Activated naive CD8-positive, alpha-beta T cell treated with anti-CD3 and anti-CD28 coated beads for 36 hours (primary cell): ENCODE data around the gene CEP290. TPM values are rescaled to one million over a fixed set of nuclear protein-coding genes. Genes with fewer than 3 reads are reported as not detected.

ENCODE experiments used
- DNase-seq: peaks from one replicate; pipeline ENCODE4 v3.0.0; 2021
- H3K27ac Mint-ChIP-seq: one replicate; pipeline ENCODE4 v1.8.0; 2022; ENCODE audit warnings: mild to moderate bottlenecking, moderate library complexity, mixed read lengths
- H3K27me3 Mint-ChIP-seq: one replicate; pipeline ENCODE4 v1.8.0; 2022; ENCODE audit warnings: mild to moderate bottlenecking, mixed read lengths
- H3K36me3 Mint-ChIP-seq: one replicate; pipeline ENCODE4 v1.8.0; 2021; ENCODE audit warnings: mild to moderate bottlenecking, mixed read lengths
- H3K4me1 Mint-ChIP-seq: one replicate; pipeline ENCODE4 v1.8.0; 2021; ENCODE audit warnings: mixed read lengths
- H3K4me3 Mint-ChIP-seq: one replicate; pipeline ENCODE4 v1.8.0; 2022; ENCODE audit warnings: mild to moderate bottlenecking, moderate library complexity, mixed read lengths
- H3K9me3 Mint-ChIP-seq: one replicate; pipeline ENCODE4 v1.8.0; 2022; ENCODE audit warnings: mixed read lengths
- total RNA-seq, 2 experiments: library from RNA; stranded (reverse); gene quantifications; one replicate each; pipeline ENCODE4 v1.2.3, GENCODE V29; 2021

The CEP290 gene
- total RNA-seq = 10 to 100 TPM; 13.3 TPM

GRCh38 chr12:88141774-88142609 lies at the start of gene CEP290, which contains the start of gene TMTC3:
Gene CEP290, minus strand, starts transcription at chr12:88142088. Its CDS starts 781 bp downstream, at chr12:88141307.
Gene TMTC3, plus strand, starts transcription at chr12:88142307. Its CDS starts 6,009 bp downstream, at chr12:88148316.
- Mint-ChIP-seq H3K27ac (peak within 1 kb of the TSS; percentile 95), H3K4me1 (peaks cover 35% of the 10 kb centered on the region), H3K4me3 (peak within 1 kb of the TSS; percentile 94), H3K36me3 (peaks cover 17% of the 10 kb centered on the region), H3K27me3 (no peaks in the 10 kb centered on the region), H3K9me3 (no peaks in the 10 kb centered on the region)
- peak; percentile 89 for DNase-seq

- no peak overlapping the region for H3K27ac Mint-ChIP-seq
- H3K36me3 Mint-ChIP-seq = peaks cover 22% of the 10 kb centered on the region
- no peak for DNase-seq
- H3K4me1 Mint-ChIP-seq = no peaks in the 10 kb centered on the region
- no peaks in the 10 kb centered on the region for H3K9me3 Mint-ChIP-seq
- no peaks in the 10 kb centered on the region for H3K27me3 Mint-ChIP-seq
- H3K4me3 Mint-ChIP-seq = no peak overlapping the region
These were observed 46.3 kb upstream of the CEP290 start for GRCh38 chr12:88188180-88188579.

GRCh38 chr12:88187571-88187970 lies 45.7 kb upstream of the CEP290 start:
- DNase-seq = no peak
- Mint-ChIP-seq H3K27me3 (no peaks in the 10 kb centered on the region), H3K4me3 (no peak overlapping the region), H3K36me3 (peaks cover 25% of the 10 kb centered on the region), H3K4me1 (no peaks in the 10 kb centered on the region), H3K27ac (no peak overlapping the region), H3K9me3 (no peaks in the 10 kb centered on the region)

- H3K4me1 Mint-ChIP-seq = no peaks in the 10 kb centered on the region
- no peak for DNase-seq
- H3K9me3 Mint-ChIP-seq = no peaks in the 10 kb centered on the region
- H3K27me3 Mint-ChIP-seq = no peaks in the 10 kb centered on the region
- H3K4me3 Mint-ChIP-seq = no peak overlapping the region
- no peak overlapping the region for H3K27ac Mint-ChIP-seq
- peaks cover 39% of the 10 kb centered on the region for H3K36me3 Mint-ChIP-seq
These were observed 44.1 kb upstream of the CEP290 start for GRCh38 chr12:88185988-88186387.

DNA sequence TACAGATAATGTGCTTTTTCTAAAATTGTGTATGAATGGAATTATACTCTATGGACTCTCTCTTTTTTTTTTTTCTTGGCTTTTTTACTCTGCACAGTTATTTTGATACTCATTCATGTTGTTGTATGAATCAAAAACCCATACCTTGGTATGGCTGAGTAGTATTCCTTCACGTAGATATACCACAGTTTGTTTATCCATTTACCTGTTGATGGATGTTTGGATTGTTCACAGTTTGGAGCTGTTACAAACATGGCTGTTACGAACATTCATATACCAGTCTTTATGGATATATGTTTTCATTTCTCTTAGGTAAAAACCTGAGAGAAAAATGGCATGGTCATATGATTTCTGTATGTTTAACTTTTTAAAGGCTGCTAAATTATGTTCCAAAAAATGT lies 43.4 kb upstream of the CEP290 start:
- no peaks in the 10 kb centered on the region for H3K27me3 Mint-ChIP-seq
- H3K4me1 Mint-ChIP-seq = no peaks in the 10 kb centered on the region
- peaks cover 46% of the 10 kb centered on the region for H3K36me3 Mint-ChIP-seq
- no peak overlapping the region for H3K4me3 Mint-ChIP-seq
- no peak overlapping the region for H3K27ac Mint-ChIP-seq
- DNase-seq = no peak
- no peaks in the 10 kb centered on the region for H3K9me3 Mint-ChIP-seq

- peaks cover 57% of the 10 kb centered on the region for H3K36me3 Mint-ChIP-seq
These were observed 42.3 kb upstream of the CEP290 start for GRCh38 chr12:88184196-88184595.

DNA sequence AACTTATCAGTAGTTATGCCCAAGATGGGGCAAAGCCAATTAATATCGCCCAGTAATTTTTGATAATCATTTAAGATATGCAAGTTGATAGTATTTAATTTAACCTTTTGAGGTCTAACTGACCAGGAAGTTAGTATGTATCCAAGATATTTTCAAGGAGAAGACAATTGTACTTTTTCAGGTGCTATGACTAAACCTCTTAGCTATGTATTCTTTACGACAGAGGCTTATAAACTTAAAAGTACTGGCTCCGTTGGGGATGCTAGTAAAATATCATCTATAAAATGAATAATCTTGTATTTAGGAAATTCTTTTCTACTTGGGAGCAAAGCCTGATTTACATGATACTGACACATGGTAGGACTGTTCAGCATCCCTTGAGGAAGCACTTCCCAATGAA lies 40.5 kb upstream of the CEP290 start:
- no peak overlapping the region for H3K4me3 Mint-ChIP-seq
- H3K27me3 Mint-ChIP-seq = no peaks in the 10 kb centered on the region
- H3K9me3 Mint-ChIP-seq = no peaks in the 10 kb centered on the region
- H3K4me1 Mint-ChIP-seq = no peaks in the 10 kb centered on the region
- H3K36me3 Mint-ChIP-seq = peaks cover 61% of the 10 kb centered on the region
- DNase-seq = no peak
- no peak overlapping the region for H3K27ac Mint-ChIP-seq

More at GRCh38 chr12:88184196-88184595, 42.3 kb upstream of the CEP290 start:
- H3K9me3 Mint-ChIP-seq = no peaks in the 10 kb centered on the region
- no peaks in the 10 kb centered on the region for H3K27me3 Mint-ChIP-seq
- DNase-seq = no peak
- no peak overlapping the region for H3K27ac Mint-ChIP-seq
- no peaks in the 10 kb centered on the region for H3K4me1 Mint-ChIP-seq
- no peak overlapping the region for H3K4me3 Mint-ChIP-seq

GRCh38 chr12:88181881-88182280 lies 40.0 kb upstream of the CEP290 start:
- H3K36me3 Mint-ChIP-seq = peaks cover 64% of the 10 kb centered on the region
- H3K27me3 Mint-ChIP-seq = no peaks in the 10 kb centered on the region
- H3K4me1 Mint-ChIP-seq = no peaks in the 10 kb centered on the region
- H3K9me3 Mint-ChIP-seq = no peaks in the 10 kb centered on the region
- no peak for DNase-seq
- H3K27ac Mint-ChIP-seq = no peak overlapping the region
- no peak overlapping the region for H3K4me3 Mint-ChIP-seq

DNA sequence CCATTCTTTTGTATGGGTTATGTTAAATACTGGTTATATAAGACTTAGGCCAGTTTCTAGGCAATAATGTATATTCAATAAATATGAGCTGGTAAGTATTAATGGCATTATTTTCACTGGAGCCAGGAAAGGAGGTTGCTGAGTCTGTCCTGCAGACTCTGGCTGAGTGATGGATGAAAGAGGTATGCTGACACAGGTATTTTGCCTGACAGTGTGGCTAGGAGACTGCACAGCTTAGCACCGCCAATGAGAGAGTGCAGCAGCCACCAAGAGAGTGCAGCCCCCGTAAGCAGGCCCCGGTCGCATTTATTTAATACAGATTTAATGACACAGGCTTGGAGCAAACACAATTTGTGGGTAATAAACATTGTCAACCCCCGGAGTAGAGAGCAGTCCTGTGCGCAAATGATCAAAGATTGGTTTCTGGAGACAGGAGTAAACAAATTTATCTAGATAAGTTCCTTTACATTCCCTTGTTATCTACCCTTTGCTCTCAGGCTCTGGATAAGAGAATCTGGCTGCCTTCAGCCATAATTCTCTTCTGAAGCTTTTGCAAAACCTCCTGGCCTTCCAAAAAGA lies 37.6 kb upstream of the CEP290 start:
- H3K4me1 Mint-ChIP-seq = no peaks in the 10 kb centered on the region
- no peaks in the 10 kb centered on the region for H3K27me3 Mint-ChIP-seq
- DNase-seq = no peak
- H3K36me3 Mint-ChIP-seq = peaks cover 64% of the 10 kb centered on the region
- no peak overlapping the region for H3K4me3 Mint-ChIP-seq
- H3K27ac Mint-ChIP-seq = no peak overlapping the region
- H3K9me3 Mint-ChIP-seq = no peaks in the 10 kb centered on the region

DNA sequence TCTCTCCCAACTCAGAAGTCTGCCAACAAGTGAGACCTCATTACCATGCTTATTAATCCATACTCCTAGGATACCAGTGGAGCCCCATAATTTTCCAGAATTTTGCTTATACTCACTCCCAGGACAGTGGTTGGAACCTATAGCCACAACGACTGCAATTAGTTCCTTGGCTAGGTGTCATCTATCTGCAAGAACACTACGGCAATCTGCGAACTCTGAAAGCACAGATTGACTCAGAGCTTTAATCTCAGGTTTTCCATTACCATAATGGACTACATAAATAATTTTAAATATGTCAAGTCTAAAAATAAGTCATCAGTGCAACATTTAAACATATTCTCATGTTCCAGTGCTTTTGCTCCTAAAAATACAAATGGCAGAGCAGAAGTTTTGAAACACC lies 33.7 kb upstream of the CEP290 start:
- no peaks in the 10 kb centered on the region for H3K9me3 Mint-ChIP-seq
- no peak overlapping the region for H3K4me3 Mint-ChIP-seq
- H3K27me3 Mint-ChIP-seq = no peaks in the 10 kb centered on the region
- peaks cover 38% of the 10 kb centered on the region for H3K36me3 Mint-ChIP-seq
- H3K4me1 Mint-ChIP-seq = no peaks in the 10 kb centered on the region
- no peak overlapping the region for H3K27ac Mint-ChIP-seq
- no peak for DNase-seq

GRCh38 chr12:88172844-88173407 lies 31.0 kb upstream of the CEP290 start:
- H3K4me3 Mint-ChIP-seq = no peak overlapping the region
- no peak for DNase-seq
- H3K9me3 Mint-ChIP-seq = no peaks in the 10 kb centered on the region
- H3K27me3 Mint-ChIP-seq = no peaks in the 10 kb centered on the region
- no peak overlapping the region for H3K27ac Mint-ChIP-seq
- H3K4me1 Mint-ChIP-seq = no peaks in the 10 kb centered on the region
- H3K36me3 Mint-ChIP-seq = peaks cover 33% of the 10 kb centered on the region

GRCh38 chr12:88167384-88167783 lies 25.5 kb upstream of the CEP290 start:
- H3K36me3 Mint-ChIP-seq = peaks cover 43% of the 10 kb centered on the region
- no peak overlapping the region for H3K27ac Mint-ChIP-seq

GRCh38 chr12:88166179-88166578 lies 24.3 kb upstream of the CEP290 start:
- DNase-seq = no peak
- no peak overlapping the region for H3K27ac Mint-ChIP-seq
- peaks cover 44% of the 10 kb centered on the region for H3K36me3 Mint-ChIP-seq
- H3K27me3 Mint-ChIP-seq = no peaks in the 10 kb centered on the region
- no peak overlapping the region for H3K4me3 Mint-ChIP-seq
- H3K9me3 Mint-ChIP-seq = no peaks in the 10 kb centered on the region
- H3K4me1 Mint-ChIP-seq = no peaks in the 10 kb centered on the region

More at GRCh38 chr12:88167384-88167783, 25.5 kb upstream of the CEP290 start:
- Mint-ChIP-seq H3K4me1 (no peaks in the 10 kb centered on the region), H3K9me3 (no peaks in the 10 kb centered on the region), H3K4me3 (no peak overlapping the region), H3K27me3 (no peaks in the 10 kb centered on the region)
- DNase-seq = no peak

DNA sequence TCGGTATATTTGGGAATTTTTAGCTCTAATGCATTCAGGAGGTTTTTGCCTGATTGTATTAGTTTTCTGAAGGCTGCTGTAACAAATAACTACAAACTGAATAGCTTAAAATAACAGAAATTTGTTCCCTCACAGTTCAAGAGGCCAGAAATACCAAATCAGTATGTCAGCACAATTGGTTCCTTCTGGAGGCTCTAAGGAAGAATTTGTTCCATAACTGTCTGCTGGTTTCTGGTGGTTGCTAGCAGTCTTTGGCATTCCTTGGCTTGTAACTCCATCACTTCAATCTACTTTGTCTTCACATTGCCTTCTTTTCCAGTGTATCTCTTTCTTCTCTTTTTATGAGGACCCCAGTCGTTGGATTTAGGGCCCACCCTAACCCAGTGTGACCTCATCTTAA lies 21.5 kb upstream of the CEP290 start:
- Mint-ChIP-seq H3K9me3 (no peaks in the 10 kb centered on the region), H3K36me3 (peaks cover 35% of the 10 kb centered on the region), H3K27ac (no peak overlapping the region), H3K4me3 (no peak overlapping the region), H3K27me3 (no peaks in the 10 kb centered on the region), H3K4me1 (no peaks in the 10 kb centered on the region)
- DNase-seq = no peak

DNA sequence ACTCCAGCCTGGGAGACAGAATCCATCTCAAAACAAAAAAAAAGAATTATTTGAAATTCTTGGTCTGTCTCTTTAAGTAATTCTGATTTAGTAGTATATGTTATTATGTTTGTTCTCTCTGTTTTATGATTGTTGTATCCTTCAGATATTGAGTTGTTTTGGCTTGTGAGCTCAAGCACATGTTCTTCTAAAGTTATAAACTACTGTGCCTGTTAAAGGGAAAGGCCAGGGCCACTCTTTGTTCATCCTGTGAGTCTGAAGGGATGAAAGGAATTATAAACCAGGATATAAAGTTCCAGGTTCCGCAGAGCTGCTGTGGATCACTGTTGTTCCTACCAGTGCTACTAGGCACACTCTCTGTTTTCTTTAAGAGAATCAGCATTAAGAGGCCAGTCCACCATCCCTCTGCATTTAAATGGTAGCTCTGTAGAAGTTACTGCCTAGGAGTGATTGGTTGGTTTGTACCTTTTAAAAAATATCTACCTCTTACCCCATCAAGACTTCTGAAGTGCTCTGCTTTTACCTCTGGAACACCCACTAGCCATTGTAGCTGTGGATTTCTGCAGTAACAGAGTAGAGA lies 14.3 kb upstream of the CEP290 start:
- Mint-ChIP-seq H3K4me1 (peaks cover 15% of the 10 kb centered on the region), H3K9me3 (no peaks in the 10 kb centered on the region), H3K36me3 (peaks cover 8% of the 10 kb centered on the region), H3K27me3 (no peaks in the 10 kb centered on the region), H3K27ac (no peak overlapping the region), H3K4me3 (no peak overlapping the region)
- no peak for DNase-seq
